HS-5 (cell line): Measurements from ENCODE around the gene CNTNAP2.

Experiments used
- DNase-seq: peaks from one replicate; pipeline ENCODE4 v3.0.0-alpha.2; 2012; ENCODE audit warnings: low read depth

CNTNAP2 gene

GRCh38 chr7:147859486-147859885 lies 1742.9 kb downstream of the CNTNAP2 start:
- DNase-seq, result no peak

DNA sequence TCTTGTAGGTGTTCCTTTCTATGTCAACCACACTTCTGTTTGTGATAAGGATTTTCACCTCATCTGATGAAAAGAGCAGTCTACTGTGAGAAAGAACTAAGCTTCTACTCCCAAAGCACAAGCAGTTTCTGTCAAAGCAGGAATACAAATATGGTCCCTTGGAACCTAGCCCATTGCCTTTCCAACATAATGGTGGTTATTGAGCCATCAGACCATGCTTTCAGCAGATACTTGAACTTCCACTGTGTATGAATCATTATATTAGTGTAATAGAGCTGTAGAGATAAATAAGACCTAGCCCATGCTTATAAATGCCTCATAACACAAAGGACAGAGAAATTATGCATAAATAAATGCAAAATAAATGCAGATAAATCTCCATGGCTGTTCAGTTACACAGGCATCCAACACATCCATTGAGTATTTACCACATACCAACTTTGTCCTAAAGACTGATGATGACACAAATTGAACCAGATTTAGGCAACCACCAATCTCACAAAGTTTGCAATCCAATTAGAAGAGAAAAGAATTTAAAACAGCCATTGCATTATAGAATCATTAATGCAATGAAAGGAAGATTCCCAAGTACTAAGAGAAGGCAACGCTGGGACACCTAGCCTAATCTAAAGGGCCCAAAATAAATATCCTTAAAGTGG lies 1744.6 kb downstream of the CNTNAP2 start:
- DNase-seq, result no peak

DNA sequence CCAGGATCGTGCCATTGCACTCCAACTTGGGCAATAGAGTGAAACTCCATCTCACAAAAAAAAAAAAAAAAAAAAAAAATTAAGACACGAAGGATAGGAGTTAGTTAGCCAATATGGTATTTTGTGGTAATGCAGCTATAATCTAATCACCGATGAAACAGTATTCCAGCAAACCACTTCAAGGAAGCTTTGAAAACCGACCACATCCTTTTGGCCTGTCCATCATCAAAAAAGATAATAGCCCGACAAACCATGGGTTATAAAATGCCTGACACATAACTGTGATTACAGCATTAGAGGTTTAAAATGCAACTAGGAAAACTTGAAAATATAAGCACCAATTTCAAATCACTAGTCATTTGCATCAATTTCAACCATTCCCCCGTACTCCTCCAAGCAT lies 1745.3 kb downstream of the CNTNAP2 start:
- no peak for DNase-seq

DNA sequence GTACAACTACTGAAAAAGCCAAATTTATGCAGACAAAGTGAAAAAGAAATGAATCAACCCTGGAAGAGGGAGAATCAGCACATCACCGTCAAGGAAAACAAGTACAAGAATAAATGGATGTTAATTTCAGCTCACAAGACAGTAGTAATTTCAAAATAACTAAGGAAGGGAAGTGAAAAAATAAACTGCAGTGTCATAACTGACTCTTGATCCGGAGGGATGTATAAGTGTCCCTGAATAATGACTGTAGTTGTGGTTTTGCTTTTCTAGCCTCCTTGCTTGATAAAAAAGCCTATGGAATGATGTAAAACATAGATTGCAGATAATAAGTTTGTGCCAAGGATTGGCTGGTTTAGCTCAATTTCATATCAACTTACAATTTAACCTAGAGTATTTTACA lies 1752.9 kb downstream of the CNTNAP2 start:
- no peak for DNase-seq

GRCh38 chr7:147878912-147879661 lies 1762.5 kb downstream of the CNTNAP2 start:
- no peak for DNase-seq

DNA sequence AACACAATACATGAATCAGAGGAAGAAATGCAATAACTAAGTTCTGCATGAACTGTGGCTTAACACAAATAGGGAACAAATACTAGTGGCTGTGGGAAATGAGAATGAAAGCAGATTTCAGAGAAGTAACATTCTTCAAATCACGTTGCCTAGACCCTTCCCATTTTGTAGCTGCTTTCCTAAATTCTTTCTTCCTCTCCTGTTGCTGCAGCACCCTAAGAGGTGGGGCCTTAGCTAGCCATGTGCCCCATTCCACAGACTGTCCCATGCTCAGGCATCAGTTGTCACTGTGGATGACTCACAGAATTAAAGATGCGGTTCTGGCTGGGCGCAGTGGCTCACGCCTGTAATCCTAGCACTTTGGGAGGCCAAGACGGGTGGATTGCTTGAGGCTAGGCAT lies 1769.3 kb downstream of the CNTNAP2 start:
- DNase-seq, result no peak

DNA sequence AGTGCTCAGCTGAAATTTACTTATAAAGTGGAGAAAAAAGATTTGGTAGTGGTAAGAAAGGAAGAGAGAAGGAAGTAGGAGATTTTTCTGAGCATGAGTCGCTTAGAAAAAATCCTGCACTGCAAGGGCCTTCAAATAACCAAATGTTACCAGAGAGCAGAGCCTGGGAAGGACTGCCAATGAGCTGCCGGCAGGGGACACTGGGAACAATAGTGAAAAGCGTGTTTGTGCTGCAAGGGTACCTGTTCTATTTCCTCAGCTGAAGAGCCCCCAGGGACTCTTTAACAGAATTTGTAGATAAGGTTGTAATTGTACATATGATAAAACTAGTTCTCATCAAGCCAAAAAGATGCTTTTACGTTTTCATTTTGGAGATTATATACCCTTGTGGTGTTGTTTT lies 1777.7 kb downstream of the CNTNAP2 start:
- no peak for DNase-seq

DNA sequence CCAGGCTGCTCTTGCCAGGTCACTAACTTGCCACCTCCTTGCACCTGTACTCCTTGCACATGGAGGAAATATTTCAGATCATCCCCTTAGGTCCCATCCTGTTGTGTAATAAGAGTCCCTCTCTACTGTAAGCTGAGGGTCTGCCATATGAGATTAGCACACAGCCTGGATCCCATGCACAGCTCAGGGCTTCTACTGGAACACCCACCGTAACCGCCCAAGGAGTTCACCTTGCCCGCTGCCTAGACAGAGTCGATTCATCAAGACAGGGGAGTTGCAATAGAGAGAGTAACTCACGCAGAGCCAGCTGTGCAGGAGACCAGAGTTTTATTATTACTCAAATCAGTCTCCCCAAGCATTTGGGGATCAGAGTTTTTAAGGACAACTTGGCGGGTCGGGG lies 1779.5 kb downstream of the CNTNAP2 start:
- no peak for DNase-seq

DNA sequence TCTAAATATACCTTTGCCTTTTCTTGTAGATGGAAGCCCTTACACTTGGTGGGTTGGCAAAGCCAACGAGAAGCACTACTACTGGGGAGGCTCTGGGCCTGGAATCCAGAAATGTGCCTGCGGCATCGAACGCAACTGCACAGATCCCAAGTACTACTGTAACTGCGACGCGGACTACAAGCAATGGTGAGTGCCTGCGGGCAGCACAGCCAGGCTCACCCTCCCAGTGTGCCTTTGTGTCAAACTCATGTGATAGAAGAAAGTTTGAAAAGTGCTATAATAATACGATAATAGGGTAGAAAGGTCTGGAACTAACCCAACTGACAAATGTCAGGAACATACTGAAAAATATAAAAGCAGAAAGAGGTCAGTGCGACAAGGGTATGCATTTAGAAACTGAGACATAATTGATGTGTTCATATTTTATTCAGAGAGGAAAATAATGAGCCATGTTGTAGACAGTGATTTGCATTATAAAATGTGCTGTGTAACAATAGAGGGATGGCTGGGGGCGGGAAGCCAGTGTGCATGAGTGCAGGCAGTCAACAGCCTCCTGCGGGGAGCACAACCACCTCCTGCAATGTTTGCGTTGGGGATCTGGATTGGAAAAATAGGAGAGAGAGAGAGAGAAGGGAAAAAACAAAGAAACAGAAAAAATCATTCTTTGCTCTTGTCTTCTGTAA lies 1787.1 kb downstream of the CNTNAP2 start:
- no peak for DNase-seq

DNA sequence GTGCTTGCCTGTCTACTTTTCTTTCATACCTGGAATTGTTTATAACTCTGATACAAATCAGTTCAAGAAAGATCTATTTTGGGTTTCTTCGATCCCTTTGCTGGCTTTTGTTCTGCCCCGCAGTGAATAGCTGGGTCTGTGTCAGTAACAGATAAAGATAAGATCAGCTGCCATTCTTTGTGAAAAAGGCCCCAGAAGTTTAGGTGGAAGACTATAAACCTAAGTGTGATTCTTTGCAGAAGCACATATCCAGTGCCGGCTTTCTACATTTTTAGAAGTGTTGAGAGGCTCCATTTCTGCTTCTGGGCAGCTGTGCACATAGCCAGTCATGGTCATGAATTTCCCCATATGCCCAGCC lies 1787.6 kb downstream of the CNTNAP2 start:
- DNase-seq, result no peak

DNA sequence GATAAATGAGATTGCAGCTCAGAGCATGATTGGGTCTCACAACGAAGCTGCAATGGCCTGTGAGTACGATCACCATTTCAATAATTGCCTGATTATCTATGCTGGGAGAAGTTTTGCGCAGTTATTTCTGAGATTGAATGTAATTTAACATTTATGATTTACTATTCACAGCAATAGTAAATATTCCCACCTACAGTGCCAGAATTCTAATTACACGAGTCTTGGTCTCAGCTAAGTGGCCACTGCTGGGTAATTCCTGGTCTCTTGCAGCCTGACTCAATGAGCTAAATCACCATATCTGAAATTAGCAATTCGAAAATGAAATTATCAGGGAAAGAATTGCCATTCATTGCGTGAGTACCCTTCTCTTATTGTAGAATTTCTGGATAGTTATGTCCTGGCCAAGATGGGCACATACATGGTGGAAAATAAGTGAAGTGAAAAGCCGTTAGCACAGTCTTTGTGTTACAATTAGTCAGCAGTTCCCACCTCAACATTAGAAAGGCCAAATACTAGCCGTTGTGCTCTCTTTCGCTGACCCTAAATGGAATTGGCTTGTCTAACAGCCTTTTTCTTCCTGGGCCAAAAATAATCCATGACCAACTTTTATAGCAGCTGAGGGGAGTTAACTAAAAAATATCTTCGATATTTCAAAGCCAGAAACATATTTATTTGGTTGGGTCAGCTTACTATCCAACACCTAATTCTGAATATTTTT lies 1793.0 kb downstream of the CNTNAP2 start:
- DNase-seq, result no peak

- no peak for DNase-seq
These were observed 1794.6 kb downstream of the CNTNAP2 start for GRCh38 chr7:147911201-147911601.

DNA sequence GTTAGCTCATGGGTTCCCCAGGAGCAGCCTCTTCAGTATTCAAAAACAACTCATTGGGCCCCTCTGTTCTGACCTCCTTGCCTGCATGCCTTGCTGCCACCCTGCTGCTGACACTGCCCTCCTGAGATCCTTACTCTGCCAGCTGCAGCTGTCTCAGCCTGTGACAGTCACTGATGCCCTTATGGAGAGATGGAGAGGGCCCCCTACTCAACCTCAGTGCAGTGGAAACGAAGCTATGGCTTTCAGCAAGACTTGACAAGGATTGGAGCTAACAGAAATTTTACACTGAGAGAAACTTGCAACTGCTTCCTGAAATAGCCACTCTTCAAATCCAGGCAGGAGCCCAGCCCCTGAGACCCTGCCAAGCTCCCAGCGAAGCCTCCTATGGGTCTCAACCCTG lies 1795.7 kb downstream of the CNTNAP2 start:
- no peak for DNase-seq

DNA sequence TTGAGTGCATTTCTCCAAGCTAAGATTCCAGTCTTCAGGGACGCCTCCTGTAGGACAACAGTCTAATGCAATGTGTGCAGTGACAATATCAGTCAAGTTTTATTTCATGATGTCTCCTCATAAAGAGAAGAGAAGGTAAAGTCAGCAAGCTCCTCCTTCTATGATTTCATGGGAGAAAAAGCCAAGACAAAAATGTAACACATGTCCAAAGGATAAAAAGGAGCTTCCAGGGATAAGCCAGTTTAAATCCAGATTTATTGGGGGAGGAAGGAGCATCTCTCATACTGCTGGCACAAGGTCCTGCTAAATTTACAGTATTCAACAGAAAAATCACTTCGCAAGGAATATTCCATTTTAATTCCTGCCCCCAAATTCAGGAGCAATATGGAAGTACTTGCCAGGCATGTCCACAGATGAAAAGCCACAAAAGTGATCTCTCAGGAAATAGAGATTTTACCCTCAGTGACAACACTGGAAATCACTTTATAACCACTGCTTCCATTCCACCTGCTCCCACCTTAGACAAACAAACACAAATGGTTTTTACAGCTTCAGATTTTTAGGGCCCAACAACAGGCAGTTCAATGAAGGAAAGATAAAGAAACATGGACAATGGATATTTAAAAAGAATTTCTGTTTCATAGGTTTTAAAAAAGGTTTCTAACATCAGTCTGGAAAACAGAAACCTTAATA lies 1796.5 kb downstream of the CNTNAP2 start:
- DNase-seq, result no peak

GRCh38 chr7:147915781-147916180 lies 1799.2 kb downstream of the CNTNAP2 start:
- DNase-seq, result no peak

- no peak for DNase-seq
These were observed 1800.0 kb downstream of the CNTNAP2 start for GRCh38 chr7:147916573-147916972.

GRCh38 chr7:147923841-147924240 lies 1807.2 kb downstream of the CNTNAP2 start:
- no peak for DNase-seq

- no peak for DNase-seq
These were observed 1820.8 kb downstream of the CNTNAP2 start for GRCh38 chr7:147937428-147937827.

DNA sequence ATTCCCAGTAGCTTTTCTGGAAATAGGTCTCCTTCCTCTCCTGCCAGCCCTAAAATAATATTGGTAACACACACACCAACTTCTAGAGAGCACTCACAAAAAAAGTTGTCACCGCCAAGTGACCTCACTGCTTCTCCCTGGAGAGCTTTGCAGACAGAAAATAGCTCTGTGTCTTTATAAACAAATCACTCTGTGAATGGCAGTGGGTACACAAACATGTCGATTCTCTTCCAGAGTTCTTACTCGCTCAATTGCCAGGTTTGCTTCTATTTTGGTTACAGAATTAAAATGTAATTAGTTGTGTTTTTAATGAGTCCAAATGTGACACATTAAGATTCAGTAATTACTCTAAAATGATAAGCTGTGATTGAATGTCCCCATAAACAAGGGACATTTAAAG lies 1824.8 kb downstream of the CNTNAP2 start:
- DNase-seq, result no peak

DNA sequence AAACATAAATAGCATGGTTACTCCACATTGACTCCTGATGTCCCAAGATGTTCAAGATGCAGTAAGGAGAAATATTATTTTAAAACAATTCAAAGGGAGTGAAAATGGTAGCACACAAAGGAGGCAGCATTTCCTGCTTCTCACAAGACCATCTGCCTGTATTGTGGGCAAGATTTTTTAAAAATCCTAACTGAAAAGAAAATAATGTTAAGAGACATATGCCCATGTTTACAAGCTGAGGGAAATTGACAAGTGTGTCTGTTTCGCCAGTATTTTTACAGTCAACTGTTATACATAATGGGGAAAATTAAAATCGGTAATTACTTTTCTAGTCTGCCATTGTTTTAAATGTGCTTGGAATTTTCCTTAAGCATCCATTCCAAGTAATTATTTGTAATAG lies 1827.7 kb downstream of the CNTNAP2 start:
- DNase-seq, result no peak

DNA sequence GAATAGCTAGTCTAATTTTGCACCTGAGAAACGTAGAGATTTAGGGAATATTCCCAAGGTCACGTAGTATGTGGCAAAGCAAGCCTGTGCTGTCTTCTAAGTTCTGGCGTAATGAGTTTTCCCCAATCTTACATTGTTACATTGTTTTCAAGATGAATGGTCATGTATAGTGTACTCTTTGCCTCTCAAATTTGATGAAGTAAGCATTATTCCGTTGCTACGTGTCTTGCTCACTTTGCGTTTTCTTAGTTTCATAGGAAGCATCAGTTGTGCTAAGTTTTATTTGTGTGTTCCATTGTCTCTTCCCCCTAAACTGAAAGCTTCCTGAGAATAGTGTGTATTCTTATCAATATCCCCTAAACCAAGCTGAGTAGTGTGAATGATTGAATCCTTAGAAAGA lies 1836.3 kb downstream of the CNTNAP2 start:
- no peak for DNase-seq

- no peak for DNase-seq
These were observed 1851.5 kb downstream of the CNTNAP2 start for GRCh38 chr7:147968046-147968610.
